ENCODE measurements around the gene ANO3. TPM values are rescaled to one million over a fixed set of nuclear protein-coding genes. Genes with fewer than 3 reads are reported as not detected.

The ANO3 gene
- total and polyA plus RNA-seq, 2 of the 8 experiments (the other 6 are each of a cell fraction or from before 2014, with no cell fraction given) = not detected

DNA sequence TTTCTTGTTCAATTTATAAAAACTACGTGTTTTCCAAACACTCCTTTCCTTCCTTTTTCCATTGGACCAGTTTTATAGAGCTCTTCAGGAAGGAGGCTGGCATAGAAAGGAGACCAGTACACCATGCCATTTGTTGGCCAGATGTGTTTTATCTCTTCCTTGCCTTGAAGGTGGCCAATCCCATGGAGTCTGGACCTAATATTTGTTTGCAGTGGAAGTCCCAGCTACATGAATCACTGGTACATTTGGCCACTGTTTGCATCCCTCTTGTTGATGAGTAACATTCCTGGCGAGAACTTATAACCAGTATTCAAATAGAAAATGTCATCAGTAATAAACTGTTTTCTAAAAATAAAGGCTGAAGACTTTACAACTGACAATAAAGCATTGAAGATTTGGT lies 110.2 kb downstream of the ANO3 start:
- 96% methylated on average over 2 of the region's 2 CpGs; no CpG with 5 or more reads in 1 of the 2 experiments for WGBS, 2 experiments (ENCODE audit: extremely low coverage in 1 of 2, insufficient coverage in 1 of 2, insufficient read length in 1 of 2, insufficient replicate concordance in 2 of 2, low coverage in 1 of 2, low lambda C conversion rate in 2 of 2, missing lambda C conversion rate in 1 of 2)
- DNase-seq (ENCODE audit: low read depth in 1 of 2, low spot score in 2 of 2) (no peak), FAIRE-seq (no peak)

More for the DNA sequence above, 110.2 kb downstream of the ANO3 start:
- no peak overlapping the region for H2AFZ ChIP-seq (ENCODE audit: low read length)
- no peak overlapping the region for H3K9ac ChIP-seq (replicated peaks in 1 of 4; ENCODE audit: extremely low read depth in 1 of 4, low read depth in 3 of 4, low read length in 3 of 4)
- H2BK12ac ChIP-seq (ENCODE audit: low read depth, low read length) = no peak overlapping the region
- H3K36me3 ChIP-seq (ENCODE audit: control insufficient read depth in 2 of 4, insufficient read depth in 4 of 4, low read length in 3 of 4) = no peaks in the 10 kb centered on the region
- H3K4me2 ChIP-seq (ENCODE audit: insufficient read depth in 1 of 2, low read depth in 2 of 2, low read length in 2 of 2) = no peak overlapping the region
- H3K4me1 ChIP-seq (replicated peaks in 1 of 4; ENCODE audit: control insufficient read depth in 3 of 4, insufficient read depth in 4 of 4, low read length in 3 of 4) = no peaks in the 10 kb centered on the region
- no peaks in the 10 kb centered on the region; the same call in 1 of the 2 replicates for H3K23me2 ChIP-seq (ENCODE audit: low read depth, low read length)
- H3K23ac ChIP-seq (ENCODE audit: insufficient read length) = no peak overlapping the region
- H2BK15ac ChIP-seq (ENCODE audit: low read length) = no peak overlapping the region
- no peaks in the 10 kb centered on the region for H3K27me3 ChIP-seq (replicated peaks in 1 of 4; ENCODE audit: control insufficient read depth in 3 of 4, extremely low read depth in 1 of 4, insufficient read depth in 3 of 4, low read length in 3 of 4)
- no peak overlapping the region for H2BK20ac ChIP-seq (ENCODE audit: low read length)
- H3K14ac ChIP-seq (ENCODE audit: insufficient read length) = no peak overlapping the region
- H2BK5ac ChIP-seq (ENCODE audit: low read depth, low read length) = no peak overlapping the region
- H3K4ac ChIP-seq (replicated peaks; ENCODE audit: insufficient read length, low read depth, low read length) = no peak overlapping the region
- no peaks in the 10 kb centered on the region for H3K79me2 ChIP-seq (ENCODE audit: control insufficient read depth in 1 of 2, insufficient read depth in 2 of 2, low read length in 2 of 2)
- H4K91ac ChIP-seq (replicated peaks; ENCODE audit: insufficient read length, low read length) = no peak overlapping the region
- no peak overlapping the region for H3K27ac ChIP-seq (ENCODE audit: low read depth, low read length)
- H2BK120ac ChIP-seq (replicated peaks; ENCODE audit: low read depth, low read length) = no peak overlapping the region
- no peak overlapping the region for H3K56ac ChIP-seq (replicated peaks; ENCODE audit: insufficient read length, low read depth, low read length)
- H4K5ac ChIP-seq (ENCODE audit: insufficient read length, low read depth, low read length) = no peak overlapping the region
- ChIA-PET POLR2A (ENCODE audit: partially characterized antibody) (no interaction called here), CTCF (ENCODE audit: partially characterized antibody) (interaction anchor here (1.1 kb wide), 1 partner anchor 20 kb away, joined by 4 read pairs; no protein-coding TSS in a partner anchor)
- H4K20me1 ChIP-seq (replicated peaks in 1 of 2; ENCODE audit: control insufficient read depth in 1 of 2, insufficient read depth in 2 of 2, low read length in 2 of 2) = no peaks in the 10 kb centered on the region
- no peak overlapping the region for H3K4me3 ChIP-seq (ENCODE audit: extremely low read depth in 1 of 4, insufficient read depth in 2 of 4, low read depth in 3 of 4, low read length in 4 of 4)
- H2AK5ac ChIP-seq (ENCODE audit: low read depth, low read length) = no peak overlapping the region
- no peak for TF ChIP-seq SP2 (IDR thresholded peaks at IDR 0.05; ENCODE audit: low read length)
- no peak for TF ChIP-seq BRCA1 (IDR thresholded peaks at IDR 0.05; ENCODE audit: low read depth, low read length)
- TF ChIP-seq KDM1A (IDR thresholded peaks at IDR 0.05; ENCODE audit: borderline replicate concordance, low read length) = no peak
- no peak for TF ChIP-seq HDAC6 (IDR thresholded peaks at IDR 0.05; ENCODE audit: low read depth, low read length)
- no peak for TF ChIP-seq NRF1 (IDR thresholded peaks at IDR 0.05; ENCODE audit: low read depth, low read length)
- TF ChIP-seq POLR2A (IDR thresholded peaks at IDR 0.05; ENCODE audit: control extremely low read depth in 1 of 2, low read depth in 2 of 2, low read length in 2 of 2) = no peak
- TF ChIP-seq EGR1 (IDR thresholded peaks at IDR 0.05; ENCODE audit: borderline replicate concordance, low read depth, low read length) = no peak
- no peak for TF ChIP-seq BACH1 (IDR thresholded peaks at IDR 0.05; ENCODE audit: low read length)
- no peak for TF ChIP-seq JUN (IDR thresholded peaks at IDR 0.05; ENCODE audit: low read depth, low read length)
- TF ChIP-seq RXRA (IDR thresholded peaks at IDR 0.05; ENCODE audit: insufficient read depth, low read depth, low read length) = no peak
- TF ChIP-seq SRF (IDR thresholded peaks at IDR 0.05; ENCODE audit: low read depth, low read length) = no peak
- TF ChIP-seq SIRT6 (IDR thresholded peaks at IDR 0.05; ENCODE audit: low read length) = no peak
- no peak for TF ChIP-seq GABPA (IDR thresholded peaks at IDR 0.05; ENCODE audit: borderline replicate concordance, insufficient read depth, low read length)
- TF ChIP-seq SAP30 (IDR thresholded peaks at IDR 0.05; ENCODE audit: insufficient read depth, insufficient replicate concordance, low read length) = no peak
- no peak for TF ChIP-seq RFX5 (IDR thresholded peaks at IDR 0.05; ENCODE audit: borderline replicate concordance, low read depth, low read length)
- no peak overlapping the region for H3K18ac ChIP-seq (ENCODE audit: extremely low read depth, low read length)
- H3K79me1 ChIP-seq (ENCODE audit: low read depth, low read length) = no peaks in the 10 kb centered on the region
- H3K9me3 ChIP-seq (ENCODE audit: insufficient read depth in 2 of 2, low read depth in 1 of 2, low read length in 1 of 2) = no peaks in the 10 kb centered on the region
- no peak overlapping the region for H4K8ac ChIP-seq (ENCODE audit: extremely low read depth, insufficient read depth, low read length)
